Right lobe of liver (tissue), 4 donors: ENCODE data around the gene CLRN2.

Experiments used
- POLR2A ChIP-seq: fragments of 450-650 bp; IDR thresholded peaks from one replicate; pipeline ENCODE4 v1.6.1; 2017; ENCODE audit warnings: antibody characterized with exemption, mild to moderate bottlenecking
- TF ChIP-seq, protein P1 (sequence below), 4 donors: fragments of 200-600 bp in 3 of 4; fragments of 450-650 bp in 1 of 4; IDR thresholded peaks; one replicate each; pipeline versions ENCODE4 v1.5.1 to v1.8.0; 2016 to 2022; ENCODE audit warnings: antibody characterized with exemption in 4 of 4, mild to moderate bottlenecking in 2 of 4
- donor health status: DM: no; HTN: no; CAD: no.
- donor health status: DM: no; HTN: no; CAD: no.
- donor health status: DM: no; HTN: yes; CAD: no.

DNA sequence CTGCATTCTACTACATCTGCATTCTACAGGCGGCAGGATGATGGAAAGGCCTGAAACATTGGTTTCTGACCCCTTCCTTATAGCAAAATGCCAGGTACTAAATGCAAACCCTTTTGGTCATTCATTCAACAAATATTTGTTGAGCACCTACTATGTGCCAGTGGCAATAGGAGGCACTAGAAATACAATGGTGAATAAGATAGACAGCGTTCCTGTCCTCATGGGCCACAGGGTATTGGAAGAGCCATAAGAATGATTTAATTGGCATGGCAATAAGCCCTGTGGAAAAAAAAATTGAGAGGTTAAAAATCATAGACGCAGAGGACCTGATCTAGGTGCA is 44.7 kb downstream of the CLRN2 start:
- TF ChIP-seq, protein P1, sequence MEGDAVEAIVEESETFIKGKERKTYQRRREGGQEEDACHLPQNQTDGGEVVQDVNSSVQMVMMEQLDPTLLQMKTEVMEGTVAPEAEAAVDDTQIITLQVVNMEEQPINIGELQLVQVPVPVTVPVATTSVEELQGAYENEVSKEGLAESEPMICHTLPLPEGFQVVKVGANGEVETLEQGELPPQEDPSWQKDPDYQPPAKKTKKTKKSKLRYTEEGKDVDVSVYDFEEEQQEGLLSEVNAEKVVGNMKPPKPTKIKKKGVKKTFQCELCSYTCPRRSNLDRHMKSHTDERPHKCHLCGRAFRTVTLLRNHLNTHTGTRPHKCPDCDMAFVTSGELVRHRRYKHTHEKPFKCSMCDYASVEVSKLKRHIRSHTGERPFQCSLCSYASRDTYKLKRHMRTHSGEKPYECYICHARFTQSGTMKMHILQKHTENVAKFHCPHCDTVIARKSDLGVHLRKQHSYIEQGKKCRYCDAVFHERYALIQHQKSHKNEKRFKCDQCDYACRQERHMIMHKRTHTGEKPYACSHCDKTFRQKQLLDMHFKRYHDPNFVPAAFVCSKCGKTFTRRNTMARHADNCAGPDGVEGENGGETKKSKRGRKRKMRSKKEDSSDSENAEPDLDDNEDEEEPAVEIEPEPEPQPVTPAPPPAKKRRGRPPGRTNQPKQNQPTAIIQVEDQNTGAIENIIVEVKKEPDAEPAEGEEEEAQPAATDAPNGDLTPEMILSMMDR (IDR thresholded peaks at IDR 0.05), result no peak
- TF ChIP-seq POLR2A, result no peak
